Measurements from ENCODE around the gene WDR20.

GRCh38 chr14:102256716-102257115 lies 117.0 kb downstream of the WDR20 start:
- TF ChIP-seq CTCF (IDR thresholded peaks at IDR 0.05) = no peak
- TF ChIP-seq POLR2A (IDR thresholded peaks at IDR 0.05) = no peak
- no peak for TF ChIP-seq EP300 (IDR thresholded peaks at IDR 0.05)
